HepG2 (cell line): ENCODE measurements around the gene CLEC14A. TPM values are rescaled to one million over a fixed set of nuclear protein-coding genes. Genes with fewer than 3 reads are reported as not detected.

Experiments
- ATAC-seq: fragments of 200-7000 bp; cut with Tn5 transposase; 3 replicates; pipeline ENCODE4 v1.9.1; 2020; ENCODE audit warnings: mild to moderate bottlenecking, moderate library complexity
- BruUV-seq: library from RNA; stranded (reverse); fragments of 400-500 nt; replicated peaks from 2 replicates; lab custom pipeline; 2021; lab: Mats Ljungman, UMichigan
- CTCF ChIA-PET: fragments of 300-600 bp; formaldehyde crosslinking; extraction: SDS; loops from one replicate; lab custom pipeline; 2021; ENCODE audit warnings: low total read pairs, inconsistent platforms, low intra/inter-chr PET ratio; lab: Yijun Ruan, JAX
- POLR2A ChIA-PET: fragments of 350-600 bp; sonication (Branson Sonifier 250); formaldehyde crosslinking; loops from one replicate; lab custom pipeline; 2020; ENCODE audit warnings: antibody characterized with exemption, inconsistent platforms; lab: Yijun Ruan, JAX
- DNase-seq: peaks from one replicate; pipeline ENCODE4 v3.0.0-alpha.2; 2015; ENCODE audit warnings: low spot score
- FAIRE-seq: peaks from 3 replicates; lab custom pipeline; 2011; peaks lifted over from hg19 to GRCh38; lab: Jason Lieb, UNC
- H2AFZ ChIP-seq: one replicate; pipeline ENCODE4 v1.6.1; 2011; ENCODE audit warnings: low read length, inconsistent platforms
- H3K27ac ChIP-seq: fragments of 300-600 bp; 3 replicates; pipeline ENCODE4 v1.8.0; 2011; ENCODE audit warnings: mixed run types, mild to moderate bottlenecking, mixed read lengths, low read length, inconsistent platforms; ENCODE audit not compliant: insufficient read depth; ENCODE audit errors: extremely low read length
- H3K27me3 ChIP-seq, 2 experiments: fragments of 200-600 bp in 1 of 2; 2 replicates in 1 of 2; 3 replicates in 1 of 2; pipeline versions ENCODE4 v1.6.0 to v1.8.0; 2011; ENCODE audit warnings: low read length in 2 of 2, mild to moderate bottlenecking in 2 of 2, moderate library complexity in 2 of 2, inconsistent platforms in 1 of 2; ENCODE audit not compliant: insufficient read depth in 2 of 2, control insufficient read depth in 1 of 2
- H3K36me3 ChIP-seq, 2 experiments: fragments of 200-600 bp in 1 of 2; replicated peaks in 1 of 2; 2 replicates in 1 of 2; 3 replicates in 1 of 2; pipeline versions ENCODE4 v1.5.1 to v1.8.0; 2011; ENCODE audit warnings: low read length in 2 of 2, inconsistent platforms in 1 of 2; ENCODE audit not compliant: insufficient read depth in 2 of 2, control insufficient read depth in 1 of 2
- H3K4me1 ChIP-seq: 2 replicates; pipeline ENCODE4 v1.5.1; 2012; ENCODE audit warnings: low read length, inconsistent platforms; ENCODE audit not compliant: insufficient read depth
- H3K4me2 ChIP-seq: 2 replicates; pipeline ENCODE4 v1.6.0; 2011; ENCODE audit warnings: low read depth, low read length, inconsistent platforms
- H3K4me3 ChIP-seq, 3 experiments: fragments of 200-600 bp in 1 of 3; sonication (generic), shearing (Covaris generic) in 1 of 3; replicated peaks in 1 of 3; 2 replicates each; pipeline ENCODE4 v1.5.1; 2011 to 2016; ENCODE audit warnings: low read length in 3 of 3, inconsistent platforms in 2 of 3, low read depth in 2 of 3, mild to moderate bottlenecking in 2 of 3, control low read depth in 1 of 3, mixed read lengths in 1 of 3; ENCODE audit not compliant: insufficient read depth in 1 of 3
- H3K79me2 ChIP-seq: one replicate; pipeline ENCODE4 v1.6.1; 2011; ENCODE audit warnings: low read length, inconsistent platforms; ENCODE audit not compliant: insufficient read depth
- H3K9ac ChIP-seq: 2 replicates; pipeline ENCODE4 v1.6.0; 2011; ENCODE audit warnings: mild to moderate bottlenecking, low read depth, low read length, inconsistent platforms; ENCODE audit not compliant: insufficient read depth
- H3K9me3 ChIP-seq: 2 replicates; pipeline ENCODE4 v1.5.1; 2012; ENCODE audit warnings: mild to moderate bottlenecking, low read length
- H4K20me1 ChIP-seq: 2 replicates; pipeline ENCODE4 v1.6.0; 2011; ENCODE audit warnings: inconsistent platforms, mild to moderate bottlenecking, low read length, moderate library complexity; ENCODE audit not compliant: insufficient read depth
- CREM ChIP-seq, 2 experiments: sonication (generic) in 1 of 2; formaldehyde crosslinking in 1 of 2; IDR thresholded peaks; 2 replicates each; pipeline versions ENCODE4 v1.4.0 to v1.6.1; 2016 to 2020; ENCODE audit warnings: antibody characterized with exemption in 1 of 2, mild to moderate bottlenecking in 1 of 2, missing genetic modification reagents in 1 of 2
- GATA4 ChIP-seq: sonication (generic); IDR thresholded peaks from 2 replicates; pipeline ENCODE4 v1.6.1; 2016; ENCODE audit warnings: antibody characterized with exemption, low read depth, borderline replicate concordance
- HMGXB4 ChIP-seq, 2 experiments: sonication (generic) in 1 of 2; formaldehyde crosslinking in 1 of 2; IDR thresholded peaks; 2 replicates each; pipeline versions ENCODE4 v1.4.0 to v1.6.1; 2018 to 2020; ENCODE audit warnings: missing genetic modification reagents in 2 of 2, borderline replicate concordance in 1 of 2, low read depth in 1 of 2, mild to moderate bottlenecking in 1 of 2, missing biosample characterization in 1 of 2
- KMT2B ChIP-seq: IDR thresholded peaks from 2 replicates; pipeline ENCODE4 v1.6.1; 2016; ENCODE audit warnings: missing genetic modification reagents, missing compliant biosample characterization
- PHB2 ChIP-seq: fragments of 450-650 bp; IDR thresholded peaks from 2 replicates; pipeline ENCODE4 v1.6.1; 2018; ENCODE audit not compliant: partially characterized antibody
- RORA ChIP-seq: sonication (generic); formaldehyde crosslinking; IDR thresholded peaks from 2 replicates; pipeline ENCODE4 v1.5.0; 2020; ENCODE audit warnings: mild to moderate bottlenecking, missing genetic modification reagents, moderate library complexity
- SRSF4 ChIP-seq: fragments of 200-400 bp; formaldehyde crosslinking; IDR thresholded peaks from one replicate; pipeline ENCODE4 v1.6.1; 2018; ENCODE audit warnings: mild to moderate bottlenecking, low read depth, low read length, moderate library complexity; ENCODE audit not compliant: poor library complexity, severe bottlenecking
- TOE1 ChIP-seq: sonication (generic); formaldehyde crosslinking; IDR thresholded peaks from 2 replicates; pipeline ENCODE4 v1.4.0; 2020; ENCODE audit warnings: mild to moderate bottlenecking, missing genetic modification reagents
- ZBTB40 ChIP-seq, 2 experiments: fragments of 450-650 bp in 1 of 2; sonication (generic) in 1 of 2; formaldehyde crosslinking in 1 of 2; IDR thresholded peaks; 2 replicates each; pipeline versions ENCODE4 v1.6.1 to v1.8.0; 2016 to 2022; ENCODE audit warnings: antibody characterized with exemption in 1 of 2, mild to moderate bottlenecking in 1 of 2, missing genetic modification reagents in 1 of 2
- ZNF329 ChIP-seq: sonication (generic); formaldehyde crosslinking; IDR thresholded peaks from 2 replicates; pipeline ENCODE4 v1.9.0; 2021; ENCODE audit warnings: low read depth, mild to moderate bottlenecking, missing genetic modification reagents
- ZNF354B ChIP-seq: sonication (generic); formaldehyde crosslinking; IDR thresholded peaks from 2 replicates; pipeline ENCODE4 v1.8.0; 2022; ENCODE audit warnings: mild to moderate bottlenecking, missing genetic modification reagents
- ZSCAN22 ChIP-seq: sonication (generic); formaldehyde crosslinking; IDR thresholded peaks from 2 replicates; pipeline ENCODE4 v1.4.0; 2020; ENCODE audit warnings: mild to moderate bottlenecking, missing genetic modification reagents
- in situ Hi-C: cut with HindIII; loops from 2 replicates; pipeline ENCODE4 v1.10.0; 2017; ENCODE audit warnings: low pct_unique_long_range_greater_than_20kb; ENCODE audit not compliant: extremely low pct_ligation_motif_present
- intact Hi-C: fragments of 100-400 bp; cut with micrococcal nuclease; formaldehyde crosslinking; loops from one replicate; pipeline ENCODE4 v1.10.0; 2022; ENCODE audit not compliant: unreplicated experiment
- polyA plus RNA-seq, 8 experiments: library from polyadenylated mRNA; depleted of rRNA in 3 of 8; stranded (reverse) in 7 of 8; unstranded in 1 of 8; fragments of >200 nt; fragmentation: Illumina TruSeq in 4 of 8; extraction: Trizol in 4 of 8; gene quantifications; 2 replicates each; pipeline versions ENCODE4 v1.2.1 to v1.2.3, GENCODE V29; 2011 to 2016; ENCODE audit warnings: low read depth in 4 of 8, missing spikeins in 1 of 8, mixed read lengths in 1 of 8; ENCODE audit not compliant: insufficient read depth in 1 of 8
- total RNA-seq, 5 experiments: library from RNA; depleted of rRNA; stranded (reverse); fragments of >200 nt; fragmentation: Illumina TruSeq; extraction: Trizol; gene quantifications; 2 replicates each; pipeline ENCODE4 v1.2.3, GENCODE V29; 2016; ENCODE audit warnings: low read depth in 1 of 5

CLEC14A gene
- total and polyA plus RNA-seq, 2 of the 13 experiments (the other 11 are each of a cell fraction or from before 2014, with no cell fraction given) = not detected

GRCh38 chr14:38285962-38286361 is 30.1 kb upstream of the CLEC14A start (continued):
- TF ChIP-seq ZBTB40 (IDR thresholded peaks at IDR 0.05) (no peak), ZBTB40 (CRISPR knock-in tag; IDR thresholded peaks at IDR 0.05) (no peak), KMT2B (CRISPR knock-in tag) (no peak), GATA4 (no peak)

GRCh38 chr14:38282936-38283335 is 27.0 kb upstream of the CLEC14A start:
- no peak for DNase-seq
- H3K4me1 ChIP-seq = no peaks in the 10 kb centered on the region
- in situ Hi-C loops = no loop called here
- TF ChIP-seq HMGXB4 (CRISPR knock-in tag; IDR thresholded peaks at IDR 0.05; ENCODE audit: borderline replicate concordance in 1 of 2, low read depth in 1 of 2) (no peak), TOE1 (CRISPR knock-in tag) (no peak), CREM (IDR thresholded peaks at IDR 0.05) (no peak), CREM (CRISPR knock-in tag; IDR thresholded peaks at IDR 0.05) (no peak), ZNF354B (CRISPR knock-in tag) (no peak), PHB2 (no peak), ZSCAN22 (no peak), RORA (CRISPR knock-in tag) (no peak), ZNF329 (no peak), SRSF4 (no peak)
- H3K27me3 ChIP-seq = no peaks in the 10 kb centered on the region
- H3K9ac ChIP-seq = no peak overlapping the region
- H3K4me2 ChIP-seq = no peak overlapping the region
- no peaks in the 10 kb centered on the region for H3K79me2 ChIP-seq
- H3K9me3 ChIP-seq = no peaks in the 10 kb centered on the region
- ChIA-PET CTCF (no interaction called here), POLR2A (no interaction called here)
- H4K20me1 ChIP-seq = no peaks in the 10 kb centered on the region
- no peak overlapping the region for H3K27ac ChIP-seq
- H3K36me3 ChIP-seq = no peaks in the 10 kb centered on the region
- no peak for FAIRE-seq
- no peak overlapping the region for H2AFZ ChIP-seq
- no peak overlapping the region for H3K4me3 ChIP-seq
- intact Hi-C loops = no loop called here
- ATAC-seq = no peak
- no TSS peak for BruUV-seq
